Anterior cingulate cortex (tissue), 58 donors: Measurements from ENCODE around the gene SNRPD3.
"Not testable (repeated sequence)": the region's sequence is repeated elsewhere in the genome, so short reads cannot be mapped to it uniquely, and the experiment has no call there.

ENCODE experiments used
- DNase-seq, 58 donors: peaks; one replicate each; lab custom pipeline; 2025; lab: John Stamatoyannopoulos, UW

The SNRPD3 gene

DNA sequence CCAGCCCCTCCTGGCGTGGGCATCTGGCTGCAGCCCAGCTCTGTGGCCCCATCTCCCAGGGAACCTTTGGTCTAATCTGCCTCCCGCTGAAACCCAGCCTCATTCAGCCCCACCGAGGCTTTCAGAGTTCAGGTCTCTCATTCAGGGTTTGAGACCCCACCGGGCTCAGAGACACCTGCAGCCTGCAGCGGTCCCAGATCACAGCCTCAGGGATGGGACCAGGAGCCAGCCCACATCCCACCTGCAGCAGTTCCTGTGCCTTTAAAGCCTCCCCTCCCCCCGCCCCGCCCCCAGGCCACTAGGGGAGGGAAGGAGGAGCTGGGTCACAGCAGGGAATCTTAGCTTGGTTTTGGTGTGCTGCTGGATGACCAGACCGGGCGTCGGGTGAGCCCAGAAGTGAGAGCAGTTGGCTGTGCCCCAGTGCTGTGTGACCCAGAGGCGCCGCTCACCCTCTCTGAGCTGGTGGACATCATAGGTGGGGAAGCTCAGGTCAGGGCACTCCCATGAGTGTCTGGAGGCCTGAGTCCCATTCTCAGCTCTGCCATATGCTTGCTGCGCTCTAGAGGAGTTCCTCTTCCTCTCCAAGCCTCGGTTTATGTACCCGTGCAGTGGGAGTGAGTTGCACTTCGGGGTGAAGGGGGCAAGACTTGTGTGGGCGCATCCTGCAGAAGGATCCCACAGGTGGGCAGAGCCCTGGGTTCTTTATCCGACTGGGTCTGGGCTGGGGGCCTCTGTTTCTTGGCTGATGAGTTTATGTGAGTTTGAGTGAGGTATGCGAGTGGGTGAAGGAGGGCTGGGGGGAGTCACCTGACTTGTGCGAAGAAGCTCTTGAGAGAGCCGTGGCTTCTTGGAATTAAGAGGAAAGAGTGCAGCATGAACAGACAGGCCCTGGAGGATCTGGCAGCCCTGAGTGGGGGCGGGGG lies 47.3 kb downstream of the SNRPD3 start, which contains the start of gene GGT1:
GGT1 (plus strand) TSS at position 347 of the 923 bp plus-strand sequence. CDS start 7,889 bp downstream, outside the sequence.
- DNase-seq, result not testable (repeated sequence)

DNA sequence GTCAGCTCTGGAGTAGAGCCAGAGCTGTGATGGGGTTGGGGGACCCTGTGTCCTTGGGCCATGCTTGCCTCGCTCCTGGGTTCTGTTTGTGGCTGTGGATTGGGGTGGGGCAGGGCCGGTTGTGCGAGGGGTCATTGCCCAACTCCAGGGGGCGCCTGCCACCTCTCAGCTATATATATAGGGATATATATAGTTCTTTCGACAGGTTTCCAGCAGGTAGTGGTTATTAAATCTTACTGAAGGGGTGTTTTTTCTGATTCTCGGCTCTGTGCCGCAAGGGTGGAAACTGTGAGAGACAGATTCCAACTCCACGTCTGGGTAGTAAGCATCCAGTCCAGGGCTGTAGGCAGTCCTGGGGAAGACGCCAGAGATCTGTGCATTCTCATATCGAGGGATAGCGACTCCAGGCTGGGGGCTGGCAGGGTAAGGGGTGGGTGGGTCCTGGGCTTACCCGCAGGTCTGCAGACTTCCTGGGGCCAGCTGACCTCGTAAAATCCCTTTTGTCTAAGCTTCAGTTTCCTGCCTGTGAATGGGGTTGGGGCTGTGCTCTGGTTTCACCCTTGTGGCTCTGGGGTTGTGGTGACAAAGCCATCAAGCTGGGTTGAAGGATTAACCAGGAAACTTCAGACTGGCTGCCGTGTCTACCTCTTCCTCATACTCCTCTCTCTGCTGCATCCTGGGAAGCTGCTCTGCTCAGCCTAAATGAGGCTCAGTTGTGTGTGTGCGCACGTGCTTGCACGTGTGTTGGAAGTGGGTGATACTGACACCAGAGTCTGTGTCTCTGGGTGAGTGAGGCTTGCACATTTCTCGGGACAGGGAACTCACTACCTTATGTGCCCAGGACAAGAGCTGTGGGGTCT lies 48.2 kb downstream of the SNRPD3 start:
- DNase-seq, result not testable (repeated sequence)

DNA sequence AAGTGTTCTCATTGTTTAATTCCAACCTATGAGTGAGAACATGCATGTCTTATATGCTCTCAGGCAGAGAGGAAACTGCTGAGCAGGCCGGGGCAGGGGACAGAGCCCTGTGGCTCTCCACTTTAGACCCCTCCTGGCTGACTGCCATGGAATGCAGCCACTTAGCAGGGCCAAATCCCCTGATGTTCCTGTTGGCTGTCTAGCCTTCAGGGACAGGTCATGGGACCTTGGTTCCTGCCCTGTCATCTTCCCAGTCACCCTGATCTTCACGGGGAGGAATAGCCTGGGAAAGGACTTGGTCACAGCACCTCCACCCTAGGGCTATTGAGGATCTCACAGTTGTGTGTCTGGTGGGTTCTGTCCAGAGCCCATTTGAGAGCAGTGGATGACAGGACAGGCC lies 50.5 kb downstream of the SNRPD3 start:
- DNase-seq, result not testable (repeated sequence)

DNA sequence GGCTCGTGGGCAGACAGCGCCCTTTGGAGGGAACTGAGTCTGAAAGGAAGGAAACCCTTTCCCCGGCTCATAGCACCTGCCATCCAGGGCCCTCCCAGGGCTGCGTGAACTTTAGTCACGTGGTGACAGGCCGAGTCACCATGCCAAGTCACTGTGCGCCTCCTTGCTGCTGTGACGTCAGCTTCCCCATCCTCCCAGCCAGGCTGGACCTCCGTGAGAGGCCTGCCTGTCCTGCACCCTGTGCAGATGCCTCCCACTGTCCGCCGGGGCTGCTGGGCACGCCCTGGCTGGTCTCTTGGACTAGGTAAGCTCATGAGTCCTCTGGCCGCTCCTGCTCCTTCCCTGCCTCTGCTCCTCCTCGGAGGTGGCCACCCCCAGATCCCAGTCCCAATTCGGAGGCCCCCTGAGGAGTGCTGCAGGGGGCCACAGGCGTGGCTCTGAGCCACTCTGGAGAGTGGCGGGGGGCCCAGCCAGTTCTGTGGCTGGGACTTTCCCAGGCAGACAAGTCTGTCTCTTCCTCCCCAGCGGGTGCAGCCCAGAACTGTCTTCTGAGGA lies 51.7 kb downstream of the SNRPD3 start:
- not testable (repeated sequence) for DNase-seq

DNA sequence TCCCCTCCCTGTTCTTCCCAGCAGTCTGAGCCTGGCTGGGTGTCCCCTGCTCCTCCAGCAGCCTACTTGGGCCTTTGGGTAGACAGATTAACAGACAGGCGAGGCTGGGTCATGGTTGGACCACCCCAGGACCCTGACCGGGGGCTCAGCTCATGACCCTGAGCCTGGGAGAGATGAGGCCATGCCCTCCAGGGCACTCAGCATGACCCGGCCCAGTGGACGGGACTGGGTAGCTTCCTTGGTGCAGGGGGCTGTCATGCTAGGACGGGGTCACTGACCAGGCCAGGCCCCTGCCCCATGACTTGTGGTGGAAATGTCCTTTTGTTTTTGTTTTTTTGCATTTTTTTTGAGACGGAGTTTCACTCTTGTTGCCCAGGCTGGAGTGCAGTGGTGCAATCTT lies 52.5 kb downstream of the SNRPD3 start:
- DNase-seq, result not testable (repeated sequence)

DNA sequence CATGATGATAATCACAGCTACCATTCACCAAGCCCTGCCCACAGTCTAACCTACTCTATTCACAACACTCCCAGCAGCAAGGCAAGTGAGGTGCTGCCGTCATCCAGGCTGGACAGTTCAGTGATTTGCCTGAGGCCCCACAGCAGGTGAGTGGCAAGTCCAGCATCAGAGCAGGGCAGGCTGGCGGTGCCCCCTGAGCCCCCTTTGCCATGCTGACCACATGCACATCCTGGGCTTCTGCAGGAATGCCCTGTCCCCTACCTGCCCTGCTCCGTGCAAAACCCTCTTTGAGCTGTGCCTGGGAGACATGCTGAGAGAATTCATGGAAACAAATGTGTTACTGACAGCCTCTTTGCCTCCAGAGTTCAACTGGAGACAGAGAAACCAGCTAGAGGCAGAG lies 54.1 kb downstream of the SNRPD3 start:
- DNase-seq, result not testable (repeated sequence)

DNA sequence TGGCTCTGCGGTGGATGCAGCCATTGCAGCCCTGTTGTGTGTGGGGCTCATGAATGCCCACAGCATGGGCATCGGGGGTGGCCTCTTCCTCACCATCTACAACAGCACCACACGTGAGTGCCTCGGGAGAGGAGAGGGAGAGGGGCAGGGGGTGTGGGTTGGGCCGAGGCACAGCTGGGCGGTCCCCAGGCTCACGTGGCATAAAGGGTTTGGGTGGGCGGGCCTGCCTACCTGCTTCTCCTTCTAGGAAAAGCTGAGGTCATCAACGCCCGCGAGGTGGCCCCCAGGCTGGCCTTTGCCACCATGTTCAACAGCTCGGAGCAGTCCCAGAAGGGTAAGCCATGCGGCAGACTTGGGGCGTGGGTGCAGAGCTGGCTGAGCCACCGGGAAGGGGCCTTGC lies 59.0 kb downstream of the SNRPD3 start:
- DNase-seq, result not testable (repeated sequence)

DNA sequence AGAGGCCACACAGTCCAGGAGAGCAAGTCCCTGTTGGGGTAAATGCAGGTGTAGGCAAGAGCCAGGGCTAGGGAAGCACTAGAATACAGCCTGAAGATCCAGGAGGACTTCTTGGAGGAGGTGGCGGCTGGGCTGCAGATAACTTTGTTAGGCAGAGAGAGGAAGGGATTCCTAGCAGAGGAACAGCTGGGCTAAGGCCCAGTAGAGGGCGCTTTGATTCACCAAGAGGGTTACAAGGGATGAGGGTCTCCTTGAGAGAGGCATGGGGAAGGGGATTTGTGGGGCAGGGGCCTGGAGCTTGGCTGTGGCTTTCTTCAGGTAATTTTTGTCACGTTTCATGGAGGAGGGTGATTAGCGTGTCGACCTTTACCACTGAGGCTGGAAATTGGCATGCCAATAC lies 65.4 kb downstream of the SNRPD3 start:
- not testable (repeated sequence) for DNase-seq

DNA sequence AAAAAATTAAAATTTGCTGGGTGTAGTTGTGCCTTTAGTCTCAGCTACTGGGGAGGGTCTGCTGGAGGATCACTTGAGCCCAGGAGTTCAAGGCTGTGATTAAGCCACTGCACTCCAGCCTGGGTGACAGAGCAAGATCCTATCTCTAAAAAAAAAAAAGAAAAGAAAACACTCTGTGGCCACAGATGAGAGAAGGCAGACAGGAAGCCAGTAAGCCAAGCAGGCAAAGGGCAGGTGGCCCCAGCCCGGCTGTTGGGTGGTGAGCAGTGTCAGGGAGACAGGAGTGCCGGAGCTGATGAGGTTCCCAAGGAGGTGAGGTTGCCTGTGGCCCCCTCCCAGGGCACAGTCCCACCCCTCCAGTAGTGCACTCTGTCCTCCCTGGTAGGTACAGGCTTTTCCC lies 66.8 kb downstream of the SNRPD3 start:
- DNase-seq, result not testable (repeated sequence)
